CD4-positive, alpha-beta T cell treated with Interleukin-15 for 1 hour (primary cell): Measurements from ENCODE around the gene COL15A1.

ENCODE experiments used
- DNase-seq: peaks from one replicate; pipeline ENCODE4 v3.0.0-alpha.2; 2020

The COL15A1 gene

GRCh38 chr9:99119976-99120655 is 176.4 kb downstream of the COL15A1 start:
- DNase-seq: no peak
